IMR-90 (cell line): ENCODE measurements around the gene KRTCAP2.

Experiments used
- BHLHE40 ChIP-seq: fragments of 150-350 bp; IDR thresholded peaks from 2 replicates; pipeline ENCODE4 v1.6.1; 2016; ENCODE audit warnings: mild to moderate bottlenecking, low read depth, low read length
- CEBPB ChIP-seq: IDR thresholded peaks from 2 replicates; pipeline ENCODE4 v1.6.1; 2012; ENCODE audit warnings: low read depth, low read length, improper control_type of control experiment
- CTCF ChIP-seq: conservative IDR thresholded peaks from 2 replicates; pipeline ENCODE4 v1.5.1; 2012; ENCODE audit warnings: mild to moderate bottlenecking, low read depth, low read length, improper control_type of control experiment
- MAZ ChIP-seq: IDR thresholded peaks from 2 replicates; pipeline ENCODE4 v1.6.1; 2012; ENCODE audit warnings: low read depth, mild to moderate bottlenecking, low read length, improper control_type of control experiment, moderate library complexity, borderline replicate concordance
- POLR2A ChIP-seq: IDR thresholded peaks from 2 replicates; pipeline ENCODE4 v1.6.1; 2012; ENCODE audit warnings: mild to moderate bottlenecking, low read depth, low read length
- RAD21 ChIP-seq: IDR thresholded peaks from 2 replicates; pipeline ENCODE4 v1.6.1; 2012; ENCODE audit warnings: low read length, improper control_type of control experiment
- RCOR1 ChIP-seq: IDR thresholded peaks from 2 replicates; pipeline ENCODE4 v1.6.1; 2012; ENCODE audit warnings: mild to moderate bottlenecking, low read length, improper control_type of control experiment; ENCODE audit not compliant: insufficient replicate concordance
- SMC3 ChIP-seq: fragments of 150-350 bp; IDR thresholded peaks from 2 replicates; pipeline ENCODE4 v1.6.1; 2016; ENCODE audit warnings: low read depth, mild to moderate bottlenecking, antibody characterized with exemption, low read length, moderate library complexity
- USF2 ChIP-seq: fragments of 150-350 bp; IDR thresholded peaks from 2 replicates; pipeline ENCODE4 v1.6.1; 2017; ENCODE audit warnings: mild to moderate bottlenecking, antibody characterized with exemption, low read length, low read depth

DNA sequence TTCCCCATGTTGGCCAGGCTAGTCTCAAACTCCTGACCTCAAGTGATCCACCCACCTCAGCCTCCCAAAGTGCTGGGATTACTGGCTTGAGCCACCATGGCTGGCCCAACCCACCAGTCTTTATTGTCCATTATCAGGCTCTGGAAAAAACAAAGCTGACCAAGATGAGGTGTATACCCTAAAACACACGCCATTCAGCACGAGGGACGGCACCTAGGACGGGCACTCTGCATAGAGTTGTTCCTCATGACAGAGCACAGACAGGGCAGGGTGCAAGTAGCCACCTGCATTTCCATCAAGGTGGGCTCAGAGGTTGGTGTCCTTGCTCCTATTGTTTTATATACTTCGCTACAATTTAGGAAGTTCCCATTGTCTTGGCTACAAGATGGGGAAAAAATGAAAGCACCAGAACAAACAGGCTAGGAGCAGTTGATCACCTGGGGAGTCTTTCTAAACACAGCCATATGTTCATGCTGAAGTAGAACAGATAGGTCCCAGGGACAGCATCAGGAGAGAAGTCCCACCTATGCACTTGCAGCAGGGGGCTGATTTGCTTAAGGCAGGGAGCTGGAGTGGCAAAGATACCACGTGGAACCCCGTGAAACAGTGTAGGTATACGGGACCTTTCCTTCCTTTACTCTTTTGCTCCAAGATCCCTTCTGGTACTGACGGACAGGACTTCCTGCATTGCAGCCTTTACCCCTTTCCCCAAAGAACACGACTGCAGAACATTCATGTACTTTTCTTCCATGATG is 4.5 kb downstream of the KRTCAP2 start:
- no peak for TF ChIP-seq CTCF
- TF ChIP-seq USF2 = no peak
- no peak for TF ChIP-seq CEBPB
- TF ChIP-seq POLR2A = no peak
- no peak for TF ChIP-seq SMC3
- TF ChIP-seq RAD21 = no peak
- TF ChIP-seq BHLHE40 = no peak
- TF ChIP-seq RCOR1 = no peak
- TF ChIP-seq MAZ = no peak
